Renal cortical epithelial cell (primary cell): Measurements from ENCODE around the gene UBR3. TPM values are rescaled to one million over a fixed set of nuclear protein-coding genes. Genes with fewer than 3 reads are reported as not detected.
"Not testable (repeated sequence)": the region's sequence is repeated elsewhere in the genome, so short reads cannot be mapped to it uniquely, and the experiment has no call there.

Source experiments
- DNase-seq: peaks from one replicate; pipeline ENCODE4 v3.0.0-alpha.2; 2011; ENCODE audit warnings: low read depth
- total RNA-seq: library from RNA; depleted of rRNA; stranded (reverse); fragments of >200 nt; gene quantifications from 2 replicates; pipeline ENCODE4 v1.2.3, GENCODE V29; 2014

Gene UBR3
- total RNA-seq, 1 donor from 2014 or later, result 47.9 TPM

DNA sequence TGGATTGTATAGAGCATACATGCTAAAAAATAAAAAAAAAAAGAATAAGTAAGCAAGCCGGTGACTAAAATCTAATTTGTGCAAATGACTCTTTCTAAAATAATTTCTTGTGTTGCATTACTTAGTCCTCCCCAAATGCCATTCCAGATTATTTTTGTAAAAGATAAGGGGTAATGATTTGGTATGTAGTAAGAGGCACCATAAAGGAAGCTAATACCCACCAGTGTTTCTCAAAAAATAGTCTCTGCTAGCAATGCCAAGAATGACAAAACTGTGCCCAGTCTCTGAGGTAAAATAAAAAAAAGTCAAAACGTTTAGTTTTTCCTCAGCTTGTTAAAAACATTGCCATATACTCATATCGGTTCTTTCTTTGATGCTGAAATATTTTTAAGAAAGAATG, 5.2 kb upstream of the UBR3 start:
- DNase-seq, result no peak

GRCh38 chr2:169822785-169823392, 4.4 kb upstream of the UBR3 start:
- no peak for DNase-seq

DNA sequence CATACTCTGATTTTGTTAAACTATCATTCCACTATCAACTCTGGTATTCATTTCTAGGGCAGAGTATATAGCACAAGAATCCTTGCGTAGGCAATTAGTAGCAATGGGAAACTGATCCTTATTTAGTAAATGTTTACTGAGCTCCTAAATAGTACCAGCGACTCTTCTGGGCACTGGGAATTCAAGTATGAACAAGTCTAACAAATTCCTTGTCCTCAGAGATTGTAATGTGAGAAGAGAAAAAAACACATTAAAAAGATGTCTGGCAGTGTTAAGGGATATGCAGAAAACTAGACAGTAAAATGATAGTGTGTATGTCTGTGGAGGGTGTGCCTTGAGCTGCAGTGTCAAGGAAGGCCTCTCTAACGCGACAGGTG, 3.3 kb upstream of the UBR3 start:
- no peak for DNase-seq

DNA sequence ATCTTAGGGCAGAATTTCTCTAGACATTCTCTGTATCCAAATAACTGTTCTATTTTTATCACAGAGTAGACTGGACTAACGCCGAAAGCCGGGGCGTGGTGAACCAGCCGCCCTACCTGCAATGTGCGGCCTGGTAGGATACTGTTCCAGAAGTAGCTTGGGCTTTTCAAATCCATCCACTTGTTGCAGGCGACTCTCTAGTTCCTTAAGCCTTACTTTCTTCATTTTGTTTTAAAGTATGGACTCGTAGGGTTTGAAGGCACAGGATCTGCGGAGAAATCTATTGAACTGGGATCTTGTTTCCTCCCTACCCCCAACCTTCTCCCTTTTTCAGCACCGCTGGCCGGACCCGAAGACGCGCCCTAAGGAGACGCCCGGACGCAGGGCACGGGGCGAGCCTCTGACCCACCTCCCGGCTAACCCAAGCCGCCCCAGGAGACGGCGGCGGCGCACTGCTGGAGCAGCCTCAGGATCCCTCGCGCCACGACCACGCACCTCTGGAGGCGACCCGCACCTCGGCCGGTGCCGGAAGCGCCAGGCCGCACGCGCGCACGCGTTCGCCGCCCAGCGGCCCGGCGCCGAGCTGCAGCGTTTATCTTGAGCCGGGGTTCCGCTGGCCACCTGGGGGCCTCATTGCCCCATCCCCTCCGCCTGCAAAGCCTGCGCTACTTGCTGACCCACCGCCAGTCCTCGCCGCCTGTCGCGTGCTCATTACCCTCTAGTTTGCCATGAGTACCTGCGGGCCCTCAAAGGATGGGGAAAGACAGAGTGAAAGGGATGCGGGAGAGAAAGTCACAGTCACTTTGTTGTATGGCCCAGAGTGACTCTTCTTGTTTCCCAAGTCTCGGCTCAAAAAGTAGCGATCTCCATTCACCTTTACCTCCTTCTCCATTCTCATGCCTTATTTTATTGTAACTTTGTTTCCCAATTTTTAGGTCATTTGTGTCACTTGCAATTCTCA, 2.6 kb upstream of the UBR3 start, which contains the start of gene METTL5:
Gene METTL5, minus strand, starts transcription at position 533 of the 961 bp plus-strand sequence. Its CDS starts 308 bp downstream, at position 225.
- peak; percentile 38 for DNase-seq

DNA sequence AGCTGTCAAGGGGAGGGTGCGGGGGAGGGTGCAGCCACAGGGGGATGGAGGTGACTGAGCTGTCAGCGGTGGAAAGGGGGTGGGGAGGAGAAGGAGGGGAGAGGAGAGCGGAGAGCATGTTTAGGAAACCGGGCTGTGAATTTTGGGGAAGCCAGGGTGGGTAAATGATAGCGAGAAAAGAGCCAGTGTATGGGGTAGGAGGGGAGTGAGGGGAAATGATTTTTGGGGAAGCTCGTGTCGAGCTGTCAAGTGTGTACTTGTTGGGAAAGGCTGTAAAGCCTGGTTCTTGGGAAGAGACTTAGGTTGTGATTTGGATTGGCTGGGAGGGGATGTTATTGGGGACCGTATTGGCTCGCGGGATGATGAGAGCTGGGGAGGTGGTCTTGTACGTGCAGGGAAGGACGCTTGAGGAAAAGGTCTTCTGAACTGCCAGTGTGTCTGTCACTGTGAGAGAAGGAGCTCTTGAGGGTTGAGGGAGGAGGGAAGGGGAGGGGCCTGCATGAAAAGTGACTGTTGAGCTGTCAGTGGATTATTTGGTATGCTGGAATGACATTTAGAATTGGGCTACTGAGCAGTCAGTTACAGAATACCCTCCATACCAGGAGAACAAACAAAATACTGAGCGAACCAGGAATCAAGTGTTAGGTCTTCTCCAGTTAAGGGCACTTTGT, 1.0 kb downstream of the UBR3 start:
- peak; percentile 69 for DNase-seq

GRCh38 chr2:169834401-169834800, 7.1 kb downstream of the UBR3 start:
- DNase-seq, result no peak

- DNase-seq, result peak; percentile 23
Observed at GRCh38 chr2:169838743-169839489, 11.7 kb downstream of the UBR3 start.

DNA sequence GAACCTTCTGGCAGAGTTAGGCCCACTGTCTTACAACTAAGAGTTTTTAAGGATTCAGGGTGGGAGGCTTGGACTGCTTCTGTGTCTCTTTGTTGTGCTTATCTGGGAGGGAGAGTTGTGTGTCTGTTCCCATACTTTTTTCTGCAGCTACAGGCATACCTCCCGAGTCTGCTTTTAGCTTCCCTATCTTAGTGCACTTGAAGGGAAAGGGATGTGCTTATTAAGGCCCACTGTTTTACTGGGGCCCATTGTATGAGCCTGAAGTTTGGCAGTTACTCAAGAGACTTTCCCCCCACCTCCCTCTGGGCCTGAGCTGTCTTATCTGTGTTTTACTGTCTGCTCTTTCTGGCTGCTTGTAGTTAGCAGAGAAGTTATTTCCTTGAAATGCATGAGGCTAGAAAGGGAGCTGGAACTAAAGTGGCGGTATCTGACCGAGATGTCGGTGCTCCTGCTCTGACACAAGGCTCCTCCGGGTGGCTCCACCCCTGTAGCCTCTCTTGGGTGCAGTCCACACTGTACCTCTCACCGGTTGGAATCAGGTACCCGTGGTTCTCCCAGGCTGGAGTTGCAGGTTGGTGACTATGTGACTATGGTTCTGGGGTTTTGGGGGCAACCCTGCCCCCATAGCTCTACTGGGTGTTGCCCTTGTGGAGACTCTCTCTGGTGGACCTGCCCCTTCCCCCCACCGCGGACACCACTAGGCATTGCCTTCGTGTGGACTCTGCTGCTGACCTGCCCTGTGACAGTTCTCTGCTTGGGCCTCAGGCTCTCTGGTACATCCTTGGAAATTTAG, 12.9 kb downstream of the UBR3 start:
- no peak for DNase-seq

GRCh38 chr2:169840747-169841142, 13.5 kb downstream of the UBR3 start:
- DNase-seq, result no peak

GRCh38 chr2:169841625-169842024, 14.4 kb downstream of the UBR3 start:
- DNase-seq, result not testable (repeated sequence)

DNA sequence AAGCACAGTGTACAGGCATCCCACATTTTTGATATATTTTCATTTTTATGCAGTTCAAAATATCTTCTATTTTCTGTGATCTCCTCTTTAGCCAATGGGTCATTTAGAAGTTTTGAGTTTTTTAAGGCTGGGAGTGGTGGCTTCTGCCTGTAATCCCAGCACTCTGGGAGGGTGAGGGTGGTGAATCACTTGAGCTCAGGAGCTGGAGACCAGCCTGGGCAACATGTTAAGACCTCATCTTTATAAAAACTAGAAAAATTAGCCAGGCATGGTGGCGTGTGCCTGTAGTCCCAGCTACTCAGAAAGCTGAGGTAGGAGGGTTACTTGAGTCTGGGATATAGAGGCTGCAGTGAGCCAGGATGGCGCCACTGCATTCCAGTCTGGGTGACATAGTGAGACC, 17.8 kb downstream of the UBR3 start:
- DNase-seq, result no peak

DNA sequence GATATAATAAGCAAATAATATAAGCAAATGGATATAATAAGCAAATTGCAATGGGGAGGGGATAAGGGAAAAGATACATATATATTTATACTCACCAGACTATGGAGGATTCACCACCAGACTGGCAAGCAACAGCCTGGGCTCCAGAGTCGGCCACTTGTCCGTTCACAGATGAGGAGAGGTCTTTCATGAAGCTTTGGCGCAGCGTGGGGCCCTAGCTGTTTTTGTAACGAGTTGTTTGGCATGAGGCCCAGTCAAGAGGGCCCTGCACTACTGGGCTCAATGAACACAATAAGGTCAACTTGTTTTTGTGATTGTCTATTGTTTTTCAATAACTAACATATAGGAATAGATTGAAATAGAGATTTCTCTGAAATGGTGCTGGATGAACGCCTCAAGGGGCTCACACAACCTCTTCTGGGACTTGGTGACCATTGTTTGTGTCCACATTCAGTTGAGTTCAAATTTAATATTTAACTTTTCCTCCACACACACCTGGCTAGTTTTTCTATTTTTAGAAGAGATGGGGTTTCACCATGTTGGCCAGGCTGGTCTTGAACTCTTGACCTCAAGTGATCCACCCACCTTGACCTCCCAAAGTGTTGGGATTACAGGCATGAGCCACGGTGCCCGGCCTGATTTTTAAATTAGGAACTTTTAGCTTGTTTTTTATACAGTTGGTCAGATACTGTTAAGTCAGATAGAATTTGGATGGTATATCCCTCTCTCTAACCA, 21.9 kb downstream of the UBR3 start:
- not testable (repeated sequence) for DNase-seq

DNA sequence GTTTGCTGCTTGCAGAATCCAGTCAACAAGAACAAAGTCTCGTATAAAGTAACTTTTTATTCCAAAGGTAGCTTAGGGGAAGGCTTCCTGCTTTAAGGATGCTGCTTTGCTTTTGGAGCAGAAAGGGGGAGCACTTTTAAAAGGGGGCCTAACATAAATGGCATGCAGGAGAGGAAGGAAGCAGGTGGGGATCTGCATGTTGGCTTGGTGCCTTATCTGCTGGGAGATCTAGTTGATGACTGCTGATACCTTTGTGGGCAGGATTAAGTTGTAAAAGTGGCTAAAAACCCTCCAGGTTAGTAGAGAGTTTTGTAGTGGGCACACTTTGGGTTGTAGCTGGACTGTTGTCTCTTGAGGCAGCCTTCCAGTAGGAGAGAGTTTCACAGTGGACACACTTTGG, 22.5 kb downstream of the UBR3 start:
- no peak for DNase-seq

DNA sequence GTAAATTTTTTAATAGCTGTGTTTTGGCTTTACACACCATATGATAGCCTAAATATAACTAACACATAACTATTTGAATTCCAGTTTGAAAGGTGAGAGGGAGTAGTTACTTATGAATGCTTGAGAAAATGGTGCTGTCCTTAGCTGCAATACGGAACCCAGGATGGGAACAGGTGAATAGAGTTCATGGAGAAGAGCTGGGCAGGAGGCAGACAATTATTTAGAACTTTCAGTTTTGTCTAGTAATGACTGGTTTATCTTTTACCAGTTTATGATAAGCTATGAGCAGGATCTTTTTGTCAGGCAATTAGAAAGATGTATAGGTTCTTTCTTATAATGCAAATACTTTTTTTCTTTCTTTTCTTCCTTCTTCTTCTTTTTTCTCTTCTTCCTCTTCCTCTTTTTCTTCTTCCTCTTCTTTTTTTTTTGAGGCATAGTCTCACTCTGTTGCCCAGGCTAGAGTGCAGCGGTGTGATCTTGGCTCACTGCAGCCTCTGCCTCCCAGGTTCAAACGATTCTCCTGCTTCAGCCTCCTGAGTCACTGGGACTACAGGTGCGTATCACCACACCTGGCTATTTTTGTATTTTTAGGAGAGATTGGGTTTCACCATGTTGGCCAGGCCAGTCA, 25.9 kb downstream of the UBR3 start:
- no peak for DNase-seq

DNA sequence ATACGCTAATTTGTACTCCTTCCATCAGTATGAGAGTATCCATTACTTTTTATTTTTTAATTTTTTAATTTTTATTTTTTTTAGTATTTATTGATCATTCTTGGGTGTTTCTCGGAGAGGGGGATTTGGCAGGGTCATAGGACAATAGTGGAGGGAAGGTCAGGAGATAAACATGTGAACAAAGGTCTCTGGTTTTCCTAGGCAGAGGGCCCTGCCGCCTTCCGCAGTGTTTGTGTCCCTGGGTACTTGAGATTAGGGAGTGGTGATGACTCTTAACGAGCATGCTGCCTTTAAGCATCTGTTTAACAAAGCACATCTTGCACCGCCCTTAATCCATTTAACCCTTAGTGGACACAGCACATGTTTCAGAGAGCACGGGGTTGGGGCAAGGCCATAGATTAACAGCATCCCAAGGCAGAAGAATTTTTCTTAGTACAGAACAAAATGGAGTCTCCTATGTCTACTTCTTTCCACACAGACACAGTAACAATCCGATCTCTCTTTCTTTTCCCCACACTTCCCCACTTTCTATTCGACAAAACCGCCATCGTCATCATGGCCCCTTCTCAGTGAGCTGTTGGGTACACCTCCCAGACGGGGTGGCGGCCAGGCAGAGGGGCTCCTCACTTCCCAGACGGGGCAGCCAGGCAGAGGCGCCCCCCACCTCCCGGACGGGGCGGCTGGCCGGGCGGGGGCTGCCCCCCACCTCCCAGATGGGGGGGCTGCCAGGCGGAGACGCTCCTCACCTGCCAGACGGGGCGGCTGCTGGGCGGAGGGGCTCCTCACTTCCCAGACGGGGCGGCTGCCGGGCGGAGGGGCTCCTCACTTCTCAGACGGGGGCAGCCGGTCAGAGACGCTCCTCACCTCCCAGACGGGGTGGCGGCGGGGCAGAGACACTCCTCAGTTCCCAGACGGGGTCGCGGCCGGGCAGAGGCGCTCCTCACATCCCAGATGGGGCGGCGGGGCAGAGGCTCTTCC, 28.3 kb downstream of the UBR3 start:
- DNase-seq, result not testable (repeated sequence)

- no peak for DNase-seq
Observed at GRCh38 chr2:169859423-169859822, 32.2 kb downstream of the UBR3 start.

- DNase-seq, result no peak
Observed at GRCh38 chr2:169860149-169860548, 32.9 kb downstream of the UBR3 start.

- DNase-seq, result no peak
Observed at GRCh38 chr2:169862816-169863215, 35.6 kb downstream of the UBR3 start.

GRCh38 chr2:169865492-169865891, 38.2 kb downstream of the UBR3 start:
- no peak for DNase-seq
